HG03575 (cell line): ENCODE data around the gene LIG4.

Experiments used
- ATAC-seq: cut with Tn5 transposase; IDR thresholded peaks from one replicate; pipeline ENCODE4 v1.9.1; 2021; ENCODE audit not compliant: unreplicated experiment, insufficient number of reproducible peaks, low FRiP score; ENCODE audit errors: extremely low read depth

The LIG4 gene

DNA sequence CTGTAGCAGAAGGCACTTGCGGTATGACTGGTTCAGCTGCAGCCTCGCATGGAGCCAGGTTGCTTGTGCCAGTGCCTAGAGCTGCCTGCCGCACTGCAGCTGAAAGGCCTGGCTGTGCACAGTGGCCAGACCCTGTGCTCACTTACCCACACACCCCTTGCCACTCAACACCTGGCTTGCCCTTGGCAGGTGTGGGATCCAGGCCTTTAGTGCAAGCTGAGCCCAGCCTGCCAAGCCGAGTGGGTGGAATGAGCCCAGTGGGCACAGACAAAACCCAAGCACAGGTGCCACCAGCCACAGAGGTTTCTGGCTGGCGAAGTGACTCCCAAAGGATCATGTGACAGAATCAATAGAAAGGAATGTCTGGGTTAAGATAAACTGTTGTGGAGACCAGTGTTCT is 19.5 kb downstream of the LIG4 start:
- no peak for ATAC-seq

DNA sequence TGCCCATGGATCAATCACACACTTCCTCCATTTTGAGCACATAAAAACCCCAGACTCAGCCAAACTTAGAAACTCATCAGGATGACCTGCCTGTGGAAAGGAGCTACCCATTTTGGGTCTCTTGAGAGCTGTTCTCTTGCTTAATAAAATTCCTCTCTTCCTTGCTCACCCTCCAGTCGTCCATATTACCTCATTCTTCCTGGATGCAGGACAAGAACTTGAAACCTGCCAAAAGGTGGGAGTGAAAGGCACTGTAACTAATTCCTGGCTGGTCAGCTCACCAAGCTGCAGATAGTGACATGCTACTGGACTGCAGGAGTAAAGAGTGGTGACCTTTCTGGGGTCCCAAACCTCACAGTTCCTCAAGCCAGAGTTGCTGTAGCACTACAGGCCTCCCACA is 20.2 kb downstream of the LIG4 start:
- no peak for ATAC-seq

- no peak for ATAC-seq
Measured at GRCh38 chr13:108194435-108194936, 20.9 kb downstream of the LIG4 start.

- no peak for ATAC-seq
Measured at GRCh38 chr13:108193806-108194205, 21.5 kb downstream of the LIG4 start.

DNA sequence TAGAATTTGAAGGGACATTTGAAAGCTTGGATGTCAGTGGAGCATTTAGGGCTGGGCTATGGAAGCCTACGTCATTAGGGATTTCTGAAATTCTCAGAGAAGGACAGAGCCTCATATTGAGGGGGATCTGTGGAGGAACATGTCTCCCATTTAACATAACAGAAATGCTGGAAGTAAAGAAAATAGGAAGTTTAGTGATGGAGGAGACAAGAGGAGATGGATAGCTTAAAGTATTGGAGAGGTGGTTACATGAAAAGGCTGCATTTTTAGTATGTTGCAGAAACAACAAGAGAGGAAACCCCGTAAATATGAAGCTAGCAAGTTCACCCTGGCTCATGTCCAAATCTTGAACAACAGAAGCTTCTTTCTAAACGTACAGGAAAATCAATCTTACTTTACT is 24.4 kb downstream of the LIG4 start:
- no peak for ATAC-seq

GRCh38 chr13:108188260-108188659 is 27.1 kb downstream of the LIG4 start:
- no peak for ATAC-seq

- ATAC-seq, result no peak
Measured at GRCh38 chr13:108185223-108185622, 30.1 kb downstream of the LIG4 start.

DNA sequence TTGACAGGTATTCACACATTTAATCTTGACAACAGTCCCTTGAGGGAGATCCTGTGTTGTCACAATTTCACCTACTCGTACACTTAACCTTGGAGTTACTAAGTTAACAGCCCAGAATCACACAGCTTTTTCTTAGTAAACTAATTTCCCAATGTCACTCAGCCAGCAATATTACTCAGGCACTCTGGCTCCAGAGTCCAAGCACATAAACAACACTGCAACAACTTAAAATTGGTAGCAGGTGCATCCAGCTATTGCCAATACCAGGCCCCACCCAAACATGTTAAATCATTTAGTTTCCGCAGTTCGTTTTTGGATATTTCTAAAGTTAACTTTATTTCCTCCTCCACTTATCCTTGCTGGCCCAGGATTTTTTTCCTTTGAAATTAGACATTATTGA is 32.7 kb downstream of the LIG4 start:
- no peak for ATAC-seq

- no peak for ATAC-seq
Measured at GRCh38 chr13:108178078-108178477, 37.3 kb downstream of the LIG4 start.

- ATAC-seq, result no peak
Measured at GRCh38 chr13:108176685-108177274, 38.6 kb downstream of the LIG4 start.

DNA sequence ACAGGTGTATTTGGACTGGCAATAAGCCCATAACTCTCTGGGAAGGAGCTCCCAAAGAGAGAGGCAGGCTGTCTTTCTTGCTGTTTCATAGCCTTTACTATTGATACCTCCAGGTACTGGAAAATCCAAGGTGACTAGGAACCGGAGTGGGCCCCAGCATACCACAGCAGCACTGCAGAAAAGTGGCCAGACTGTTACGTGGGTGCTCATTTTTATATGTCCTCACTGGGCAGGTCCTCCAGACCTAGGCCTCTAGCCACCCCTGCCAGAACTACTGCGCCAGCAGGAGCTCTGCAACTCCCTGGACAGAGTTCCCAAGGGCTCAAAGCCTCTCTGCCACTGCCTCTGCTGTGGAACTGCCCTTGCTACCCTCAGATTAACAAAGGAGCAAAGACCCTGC is 46.4 kb downstream of the LIG4 start:
- no peak for ATAC-seq

DNA sequence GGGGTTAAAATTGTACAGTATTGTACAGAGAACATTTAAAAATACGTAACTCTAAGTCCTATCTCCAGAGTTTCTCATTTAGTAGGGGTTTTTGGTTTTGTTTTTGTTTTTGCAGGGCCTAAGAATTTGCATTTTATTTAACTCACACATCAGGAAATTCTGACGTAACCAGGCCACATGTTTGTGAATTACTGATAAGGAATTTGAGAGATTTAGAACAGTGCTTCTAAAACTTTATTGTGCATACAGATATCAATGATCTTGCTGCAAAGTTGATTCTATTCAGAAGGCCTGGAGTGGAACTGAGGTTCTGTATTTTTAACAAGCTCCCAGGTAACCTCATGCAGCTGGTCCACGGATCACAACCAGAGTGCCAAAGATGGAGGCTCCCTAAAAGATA is 49.3 kb downstream of the LIG4 start:
- ATAC-seq, result no peak

- ATAC-seq, result no peak
Measured at GRCh38 chr13:108158746-108159145, 56.6 kb downstream of the LIG4 start.
